GM10266 (cell line): ENCODE results near the gene MUCL3.

Experiments
- DNase-seq: peaks from one replicate; pipeline ENCODE4 v3.0.0; 2012; ENCODE audit errors: extremely low spot score
- TF ChIP-seq, protein P1 (sequence below): IDR thresholded peaks from 2 replicates; pipeline ENCODE4 v1.5.1; 2012; ENCODE audit warnings: mild to moderate bottlenecking, low read depth; ENCODE audit not compliant: control insufficient read depth, insufficient read depth; ENCODE audit errors: missing control alignments

The MUCL3 gene

DNA sequence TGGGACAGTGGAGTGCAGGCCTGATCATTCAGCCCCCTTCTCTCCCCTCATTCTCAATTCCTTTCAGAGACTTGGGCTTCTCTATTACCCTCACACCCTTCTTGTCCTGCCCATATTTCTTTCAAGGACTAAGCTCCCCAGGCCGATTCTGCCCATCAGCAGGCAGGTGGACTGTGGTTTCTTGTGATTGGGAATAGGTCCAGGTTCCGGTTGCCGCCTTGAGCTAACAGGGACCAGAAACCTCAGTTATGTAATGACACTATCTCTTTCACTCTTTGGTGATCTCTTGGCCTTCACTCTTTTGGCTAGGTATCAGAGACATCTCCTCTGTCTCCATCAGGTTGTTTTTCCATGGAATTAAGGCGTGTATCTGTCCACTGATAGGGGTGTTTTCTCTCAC, 6.5 kb downstream of the MUCL3 start:
- DNase-seq = no peak
- TF ChIP-seq, protein P1, sequence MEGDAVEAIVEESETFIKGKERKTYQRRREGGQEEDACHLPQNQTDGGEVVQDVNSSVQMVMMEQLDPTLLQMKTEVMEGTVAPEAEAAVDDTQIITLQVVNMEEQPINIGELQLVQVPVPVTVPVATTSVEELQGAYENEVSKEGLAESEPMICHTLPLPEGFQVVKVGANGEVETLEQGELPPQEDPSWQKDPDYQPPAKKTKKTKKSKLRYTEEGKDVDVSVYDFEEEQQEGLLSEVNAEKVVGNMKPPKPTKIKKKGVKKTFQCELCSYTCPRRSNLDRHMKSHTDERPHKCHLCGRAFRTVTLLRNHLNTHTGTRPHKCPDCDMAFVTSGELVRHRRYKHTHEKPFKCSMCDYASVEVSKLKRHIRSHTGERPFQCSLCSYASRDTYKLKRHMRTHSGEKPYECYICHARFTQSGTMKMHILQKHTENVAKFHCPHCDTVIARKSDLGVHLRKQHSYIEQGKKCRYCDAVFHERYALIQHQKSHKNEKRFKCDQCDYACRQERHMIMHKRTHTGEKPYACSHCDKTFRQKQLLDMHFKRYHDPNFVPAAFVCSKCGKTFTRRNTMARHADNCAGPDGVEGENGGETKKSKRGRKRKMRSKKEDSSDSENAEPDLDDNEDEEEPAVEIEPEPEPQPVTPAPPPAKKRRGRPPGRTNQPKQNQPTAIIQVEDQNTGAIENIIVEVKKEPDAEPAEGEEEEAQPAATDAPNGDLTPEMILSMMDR = no peak

DNA sequence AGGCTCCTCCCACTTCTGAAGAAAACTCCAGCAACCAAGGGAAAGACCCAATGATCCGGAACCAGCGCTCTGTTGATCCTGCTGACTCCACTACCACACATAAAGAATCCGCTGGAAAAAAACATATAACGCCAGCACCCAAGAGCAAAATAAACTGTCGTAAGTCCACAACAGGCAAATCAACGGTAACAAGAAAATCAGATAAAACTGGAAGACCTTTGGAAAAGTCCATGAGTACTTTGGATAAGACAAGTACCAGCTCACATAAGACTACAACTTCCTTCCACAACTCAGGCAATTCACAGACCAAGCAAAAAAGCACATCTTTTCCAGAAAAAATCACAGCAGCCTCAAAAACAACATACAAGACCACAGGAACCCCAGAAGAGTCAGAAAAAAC, 8.0 kb downstream of the MUCL3 start:
- TF ChIP-seq, protein P1 = no peak
- no peak for DNase-seq

DNA sequence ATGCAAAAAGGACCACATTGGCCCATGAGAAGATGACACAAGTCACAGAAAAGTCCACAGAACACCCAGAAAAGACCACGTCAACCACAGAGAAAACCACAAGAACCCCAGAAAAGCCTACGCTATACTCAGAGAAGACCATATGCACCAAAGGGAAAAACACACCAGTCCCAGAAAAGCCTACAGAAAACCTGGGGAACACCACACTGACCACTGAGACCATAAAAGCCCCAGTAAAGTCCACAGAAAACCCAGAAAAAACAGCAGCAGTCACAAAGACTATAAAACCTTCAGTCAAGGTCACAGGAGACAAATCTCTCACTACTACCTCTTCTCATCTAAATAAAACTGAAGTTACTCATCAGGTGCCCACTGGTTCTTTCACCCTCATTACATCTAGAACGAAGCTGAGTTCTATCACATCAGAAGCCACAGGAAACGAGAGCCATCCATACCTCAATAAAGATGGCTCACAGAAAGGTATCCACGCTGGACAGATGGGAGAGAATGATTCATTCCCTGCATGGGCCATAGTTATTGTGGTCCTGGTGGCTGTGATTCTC, 11.2 kb downstream of the MUCL3 start:
- TF ChIP-seq, protein P1 = no peak
- DNase-seq = no peak

DNA sequence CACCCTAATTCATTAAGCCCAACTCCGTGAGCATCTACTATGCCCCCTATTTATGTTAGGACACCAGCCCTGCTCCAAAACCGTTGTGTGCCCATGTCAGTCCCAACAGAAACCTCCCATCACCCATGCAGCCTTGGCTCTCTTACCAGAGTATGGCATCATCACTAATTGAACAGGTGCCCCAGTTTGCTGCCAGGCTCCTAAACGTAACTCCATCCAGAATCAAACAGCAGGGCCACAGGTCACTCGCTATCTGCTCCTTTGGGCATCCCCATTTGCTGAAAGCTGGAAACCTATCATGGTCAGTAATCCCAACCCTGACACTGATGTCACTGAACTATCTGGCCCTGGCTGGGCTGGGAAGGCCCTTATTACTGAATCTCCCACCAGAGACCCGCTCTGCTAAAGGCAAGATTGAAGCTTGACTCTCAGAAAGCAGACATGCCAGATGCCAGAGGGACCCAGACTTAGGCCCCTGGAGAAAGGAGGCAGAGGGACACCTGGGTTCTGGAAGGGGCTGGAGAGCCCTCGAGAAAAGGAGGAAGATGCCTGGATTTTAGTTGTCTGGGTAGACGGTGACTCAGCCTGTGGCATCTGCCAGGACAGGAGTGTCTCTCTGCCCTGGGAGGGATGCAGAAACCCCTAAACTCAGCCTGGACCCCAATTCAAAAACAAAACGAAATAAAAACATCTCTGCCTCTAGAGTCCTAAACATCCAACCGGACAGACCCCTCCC, 14.0 kb downstream of the MUCL3 start:
- TF ChIP-seq, protein P1 = no peak
- DNase-seq = no peak

DNA sequence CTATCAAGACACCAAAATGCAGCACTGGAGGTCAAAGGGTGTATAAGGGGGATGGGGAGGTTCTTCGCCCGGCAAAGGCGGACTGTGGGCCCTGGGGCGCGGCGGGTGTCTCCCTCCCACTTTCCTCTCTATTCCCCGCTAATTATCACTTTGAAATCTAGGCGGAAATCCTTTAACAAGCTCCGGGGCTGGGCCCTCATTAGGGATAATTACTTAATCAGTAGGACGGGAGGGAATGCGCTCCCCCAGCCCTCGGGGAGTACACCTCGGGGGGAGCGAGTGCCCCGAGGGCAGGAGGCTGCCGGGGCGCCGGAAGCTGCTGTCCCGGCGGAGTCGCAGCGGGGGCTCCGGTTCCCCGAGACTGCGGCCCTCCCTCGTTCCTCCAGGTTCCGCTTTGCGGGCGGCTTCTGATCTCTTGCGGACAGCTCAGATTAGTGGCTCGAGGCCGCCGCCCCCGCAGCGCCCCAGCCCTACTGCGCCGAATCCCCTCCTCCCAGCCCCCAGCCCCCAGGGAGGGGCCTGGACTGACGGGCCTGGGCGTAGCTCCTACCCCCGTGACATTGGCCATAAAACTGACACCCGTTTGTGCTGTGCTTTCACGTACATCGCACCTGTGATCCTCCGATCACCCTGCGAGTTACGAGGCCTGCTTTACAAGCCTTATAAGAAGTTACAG, 14.7 kb downstream of the MUCL3 start:
- TF ChIP-seq, protein P1 = peak; percentile 2
- peak; percentile 70 for DNase-seq

DNA sequence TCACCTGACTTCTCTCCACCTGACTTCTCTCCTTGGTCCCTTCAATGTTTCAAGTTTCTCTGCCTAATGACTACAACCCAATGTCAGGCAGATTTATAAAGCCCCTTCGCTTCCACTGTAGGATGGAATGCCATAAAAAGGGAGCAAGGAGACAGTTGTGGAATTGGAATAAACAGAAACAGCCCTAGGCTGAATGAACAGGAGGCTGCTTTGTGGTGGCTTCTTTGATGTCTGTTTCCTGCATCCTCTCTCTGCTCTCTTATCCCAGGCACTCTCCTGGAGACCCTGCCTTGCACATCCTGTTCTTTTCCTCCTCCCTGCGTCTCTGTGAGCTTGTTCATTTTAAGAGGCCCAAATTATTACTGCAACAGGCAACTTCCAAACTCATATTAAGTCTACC, 16.9 kb downstream of the MUCL3 start:
- DNase-seq = no peak
- TF ChIP-seq, protein P1 = no peak
